T1000 (cell line): ENCODE measurements around the gene AIPL1.

ENCODE experiments used
- DNase-seq: peaks from one replicate; lab custom pipeline; 2025; ENCODE audit warnings: mixed read lengths; lab: John Stamatoyannopoulos, UW

AIPL1 gene

GRCh38 chr17:6449307-6449706, 14.4 kb upstream of the AIPL1 start:
- no peak for DNase-seq

- no peak for DNase-seq
These were observed 13.6 kb upstream of the AIPL1 start for GRCh38 chr17:6448473-6448872.

GRCh38 chr17:6446516-6447100, 11.7 kb upstream of the AIPL1 start:
- DNase-seq, result no peak

- DNase-seq, result no peak
These were observed 9.8 kb upstream of the AIPL1 start for GRCh38 chr17:6444571-6445335.

- peak; percentile 91 for DNase-seq
These were observed 9.0 kb upstream of the AIPL1 start, which contains the start of gene PIMREG for GRCh38 chr17:6443692-6444570. Gene PIMREG, plus strand, starts transcription at chr17:6444455. Its CDS starts 656 bp downstream, at chr17:6445111.

- DNase-seq, result no peak
These were observed 7.9 kb upstream of the AIPL1 start for GRCh38 chr17:6442775-6443174.

- DNase-seq, result no peak
These were observed 5.0 kb upstream of the AIPL1 start for GRCh38 chr17:6439951-6440350.

- no peak for DNase-seq
These were observed 3.0 kb upstream of the AIPL1 start for GRCh38 chr17:6437956-6438355.

- DNase-seq, result no peak
These were observed 2.5 kb upstream of the AIPL1 start for GRCh38 chr17:6437466-6437865.

- DNase-seq, result peak; percentile 6
These were observed 1.0 kb upstream of the AIPL1 start for GRCh38 chr17:6435968-6436367.

- DNase-seq, result no peak
These were observed 4.2 kb downstream of the AIPL1 start for GRCh38 chr17:6430769-6431168.

GRCh38 chr17:6429266-6429665, 5.7 kb downstream of the AIPL1 start:
- DNase-seq, result no peak

- no peak for DNase-seq
These were observed 6.5 kb downstream of the AIPL1 start for GRCh38 chr17:6428207-6428965.

- DNase-seq, result no peak
These were observed 7.6 kb downstream of the AIPL1 start for GRCh38 chr17:6427279-6427781.

- DNase-seq, result no peak
These were observed 8.4 kb downstream of the AIPL1 start for GRCh38 chr17:6426356-6427101.

GRCh38 chr17:6425407-6425806, 9.5 kb downstream of the AIPL1 start:
- no peak for DNase-seq

- no peak for DNase-seq
These were observed 11.0 kb downstream of the AIPL1 start for GRCh38 chr17:6423931-6424330.

GRCh38 chr17:6422654-6423241, 12.2 kb downstream of the AIPL1 start:
- DNase-seq, result no peak

GRCh38 chr17:6421700-6422604, 13.0 kb downstream of the AIPL1 start:
- peak; percentile 67 for DNase-seq
